Suprapubic skin (tissue), 3 donors: Measurements from ENCODE around the gene COPS2.

Experiments
- CTCF ChIP-seq, 2 donors: fragments of 200-600 bp in 1 of 2; fragments of 450-650 bp in 1 of 2; sonication (generic) in 1 of 2; IDR thresholded peaks; one replicate each; pipeline ENCODE4 v1.5.1; 2016 to 2019; ENCODE audit warnings: antibody characterized with exemption in 2 of 2, mild to moderate bottlenecking in 1 of 2, moderate library complexity in 1 of 2
- POLR2A ChIP-seq, 2 donors: fragments of 450-650 bp; IDR thresholded peaks; one replicate each; pipeline ENCODE4 v1.6.1; 2017; ENCODE audit warnings: antibody characterized with exemption in 2 of 2, mild to moderate bottlenecking in 2 of 2, moderate library complexity in 2 of 2

DNA sequence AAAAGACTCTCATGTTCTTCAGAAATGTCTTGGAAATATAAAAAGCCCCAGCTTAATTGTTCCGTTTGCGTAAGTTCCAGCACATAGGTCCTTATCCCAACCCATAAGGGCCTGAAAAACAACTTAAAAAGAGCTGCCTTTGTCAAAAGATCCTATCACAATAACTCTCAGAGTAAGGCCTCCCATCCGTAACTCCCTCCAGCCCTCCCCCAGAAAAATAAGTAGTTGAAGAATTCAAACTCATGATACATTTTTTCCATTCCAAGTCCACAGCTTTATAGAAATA lies 71.2 kb downstream of the COPS2 start:
- TF ChIP-seq CTCF (IDR thresholded peaks at IDR 0.05) (no peak), POLR2A (IDR thresholded peaks at IDR 0.05) (no peak)
